ENCODE measurements around the gene HSPG2. TPM values are rescaled to one million over a fixed set of nuclear protein-coding genes. Genes with fewer than 3 reads are reported as not detected.

HSPG2 gene
- total and polyA plus RNA-seq, 2 of the 8 experiments (the other 6 are each of a cell fraction or from before 2014, with no cell fraction given): 17.8 to 111 TPM

GRCh38 chr1:21882721-21883415 is 54.2 kb downstream of the HSPG2 start (continued):
- TF ChIP-seq ASH2L (IDR thresholded peaks at IDR 0.05; ENCODE audit: low read length) (no peak), POLR2A (IDR thresholded peaks at IDR 0.05; ENCODE audit: control extremely low read depth in 1 of 2, low read depth in 2 of 2, low read length in 2 of 2) (no peak), EGR1 (IDR thresholded peaks at IDR 0.05; ENCODE audit: borderline replicate concordance, low read depth, low read length) (no peak), HDAC2 (IDR thresholded peaks at IDR 0.05; ENCODE audit: borderline replicate concordance in 1 of 2, low read depth in 2 of 2, low read length in 2 of 2) (no peak), RBBP5 (IDR thresholded peaks at IDR 0.05; ENCODE audit: borderline replicate concordance, low read depth, low read length) (no peak)
